Measurements from ENCODE around the gene LYPD6B.
A peak's percentile ranks its signal among the peaks of the same experiment; 100 is the strongest.

LYPD6B gene

GRCh38 chr2:149038442-149039212 is at the start of gene LYPD6B:
Gene LYPD6B (plus strand): TSS chr2:149038699. CDS start chr2:149130949, 92,250 bp downstream.
- no peak for DNase-seq

GRCh38 chr2:148989882-148990493 is 48.5 kb upstream of the LYPD6B start:
- peak; percentile 16 to 49 for DNase-seq

GRCh38 chr2:148990968-148991367 is 47.5 kb upstream of the LYPD6B start:
- peak; percentile 11 to 31 for DNase-seq

- no peak for DNase-seq
Measured at GRCh38 chr2:148992448-148992847, 46.1 kb upstream of the LYPD6B start.

GRCh38 chr2:148993351-148993750 is 45.1 kb upstream of the LYPD6B start:
- no peak for DNase-seq

GRCh38 chr2:148994341-148994740 is 44.2 kb upstream of the LYPD6B start:
- peak; percentile 22 to 27 for DNase-seq

- no peak for DNase-seq
Measured at GRCh38 chr2:148996805-148997204, 41.7 kb upstream of the LYPD6B start.

- peak; percentile 32 to 35 for DNase-seq
Measured at GRCh38 chr2:148998165-148998830, 40.2 kb upstream of the LYPD6B start.

- DNase-seq = no peak
Measured at GRCh38 chr2:148998831-148999200, 39.7 kb upstream of the LYPD6B start.

- DNase-seq = peak in 1 of 2 experiments; percentile 5
Measured at GRCh38 chr2:148999451-148999921, 39.0 kb upstream of the LYPD6B start.

- DNase-seq = no peak
Measured at GRCh38 chr2:149000158-149000938, 38.2 kb upstream of the LYPD6B start.

- DNase-seq = no peak
Measured at GRCh38 chr2:149001496-149001895, 37.0 kb upstream of the LYPD6B start.

GRCh38 chr2:149002378-149002890 is 36.1 kb upstream of the LYPD6B start:
- no peak for DNase-seq

GRCh38 chr2:149002891-149003740 is 35.4 kb upstream of the LYPD6B start:
- no peak for DNase-seq

- DNase-seq = no peak
Measured at GRCh38 chr2:149004836-149005235, 33.7 kb upstream of the LYPD6B start.

GRCh38 chr2:149005471-149006077 is 32.9 kb upstream of the LYPD6B start:
- DNase-seq = no peak

- no peak for DNase-seq
Measured at GRCh38 chr2:149006883-149007543, 31.5 kb upstream of the LYPD6B start.

GRCh38 chr2:149008381-149008780 is 30.1 kb upstream of the LYPD6B start:
- no peak for DNase-seq

- DNase-seq = no peak
Measured at GRCh38 chr2:149009576-149010461, 28.7 kb upstream of the LYPD6B start.

GRCh38 chr2:149012545-149012944 is 26.0 kb upstream of the LYPD6B start:
- DNase-seq = no peak

Data from SHP77 (cell line).